Endometrial microvascular endothelial cells (primary cell): ENCODE measurements around the gene LZTS2. TPM values are rescaled to one million over a fixed set of nuclear protein-coding genes. Genes with fewer than 3 reads are reported as not detected.

ENCODE experiments used
- in situ Hi-C: cut with HindIII; loops from 2 replicates; pipeline ENCODE4 v1.10.0; 2017; ENCODE audit warnings: low sequenced_read_pairs, low pct_unique_long_range_greater_than_20kb; ENCODE audit errors: inconsistent ontology term
- total RNA-seq: library from RNA; depleted of rRNA; stranded (reverse); fragments of >200 nt; gene quantifications from one replicate; pipeline ENCODE4 v1.2.3, GENCODE V29; 2015; ENCODE audit errors: inconsistent ontology term

Gene LZTS2
- total RNA-seq, 1 donor from 2014 or later = 71.5 TPM

- in situ Hi-C loops = no loop called here
These were observed 43.2 kb downstream of the LZTS2 start for GRCh38 chr10:101042667-101043362.

GRCh38 chr10:101043363-101043707, 43.7 kb downstream of the LZTS2 start:
- in situ Hi-C loops = no loop called here

- in situ Hi-C loops = no loop called here
These were observed 44.5 kb downstream of the LZTS2 start for GRCh38 chr10:101044117-101044516.

GRCh38 chr10:101046332-101047238, 47.0 kb downstream of the LZTS2 start:
- in situ Hi-C loops = no loop called here

- in situ Hi-C loops = no loop called here
These were observed 47.7 kb downstream of the LZTS2 start for GRCh38 chr10:101047268-101047667.

GRCh38 chr10:101047961-101048892, 48.6 kb downstream of the LZTS2 start:
- in situ Hi-C loops = no loop called here

GRCh38 chr10:101050208-101051069, 50.8 kb downstream of the LZTS2 start:
- in situ Hi-C loops = no loop called here

GRCh38 chr10:101052285-101052684, 52.7 kb downstream of the LZTS2 start:
- in situ Hi-C loops = no loop called here

GRCh38 chr10:101053516-101053915, 53.9 kb downstream of the LZTS2 start:
- in situ Hi-C loops = no loop called here

- in situ Hi-C loops = no loop called here
These were observed 54.7 kb downstream of the LZTS2 start for GRCh38 chr10:101054351-101054750.

- in situ Hi-C loops = no loop called here
These were observed 55.3 kb downstream of the LZTS2 start for GRCh38 chr10:101054876-101055275.

- in situ Hi-C loops = no loop called here
These were observed 55.8 kb downstream of the LZTS2 start for GRCh38 chr10:101055411-101055810.

GRCh38 chr10:101056365-101057151, 57.0 kb downstream of the LZTS2 start:
- in situ Hi-C loops = no loop called here

Other genes with a start within 250 kb of the LZTS2 start
- gene SLF2, start 86.8 kb upstream of the LZTS2 start, total RNA-seq = 27.4 TPM
- gene SEMA4G, start 30.3 kb upstream of the LZTS2 start, total RNA-seq = 3.8 TPM
- gene MRPL43, start 12.3 kb upstream of the LZTS2 start, total RNA-seq = 93.8 TPM
- 6.4 TPM for gene TWNK, start 12.3 kb upstream of the LZTS2 start, total RNA-seq
- gene PDZD7, start 31.3 kb downstream of the LZTS2 start, total RNA-seq = 1.1 TPM
- 84.7 TPM for gene SFXN3, start 31.4 kb downstream of the LZTS2 start, total RNA-seq
- 0.28 TPM for gene KAZALD1, start 62.2 kb downstream of the LZTS2 start, total RNA-seq
- gene TLX1, start 131.5 kb downstream of the LZTS2 start, total RNA-seq = not detected
- not detected for gene LBX1, start 229.7 kb downstream of the LZTS2 start, total RNA-seq